ENCODE data around the gene CEMP1. TPM values are rescaled to one million over a fixed set of nuclear protein-coding genes. Genes with fewer than 3 reads are reported as not detected.

CEMP1 gene
- total RNA-seq, 1 donor from 2014 or later = not detected

DNA sequence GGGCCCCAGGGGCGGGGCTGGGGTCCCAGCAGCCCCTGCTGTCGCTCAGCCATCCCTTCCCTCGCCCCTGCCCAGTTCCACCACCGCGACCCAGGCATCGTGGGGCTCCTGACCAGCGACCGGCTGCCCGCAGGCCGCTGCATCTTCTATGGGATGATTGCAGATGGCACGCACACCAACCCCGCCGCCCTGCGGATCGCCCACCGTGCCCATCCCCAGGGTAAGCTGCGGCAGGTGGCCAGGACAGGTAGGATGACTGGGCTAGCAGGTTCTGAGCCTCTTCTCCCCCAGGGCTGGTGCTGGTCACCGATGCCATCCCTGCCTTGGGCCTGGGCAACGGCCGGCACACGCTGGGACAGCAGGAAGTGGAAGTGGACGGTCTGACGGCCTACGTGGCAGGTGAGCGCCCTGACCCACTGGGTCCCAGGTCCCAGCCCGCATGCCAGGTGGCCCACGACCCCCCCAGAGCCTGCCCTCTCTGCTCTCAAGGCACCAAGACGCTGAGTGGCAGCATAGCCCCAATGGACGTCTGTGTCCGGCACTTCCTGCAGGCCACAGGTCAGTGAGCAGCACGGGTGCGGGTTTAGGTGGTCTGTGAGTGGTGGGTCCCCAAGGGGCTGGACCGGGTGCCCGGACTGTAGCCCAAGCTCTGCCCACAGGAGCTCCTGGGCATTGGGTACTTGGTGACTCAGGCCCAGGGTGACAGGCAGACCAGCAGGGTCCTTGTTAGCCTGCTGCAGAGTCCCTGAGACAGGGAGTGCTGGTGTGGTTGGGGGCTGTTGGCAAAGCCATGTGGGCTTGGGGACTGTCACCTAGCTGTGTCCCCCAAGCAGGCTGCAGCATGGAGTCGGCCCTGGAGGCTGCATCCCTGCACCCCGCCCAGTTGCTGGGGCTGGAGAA lies 2.8 kb downstream of the CEMP1 start:
- no peak overlapping the region for H3K4me3 ChIP-seq (ENCODE audit: low read depth, low read length)
- TF ChIP-seq, protein P1, sequence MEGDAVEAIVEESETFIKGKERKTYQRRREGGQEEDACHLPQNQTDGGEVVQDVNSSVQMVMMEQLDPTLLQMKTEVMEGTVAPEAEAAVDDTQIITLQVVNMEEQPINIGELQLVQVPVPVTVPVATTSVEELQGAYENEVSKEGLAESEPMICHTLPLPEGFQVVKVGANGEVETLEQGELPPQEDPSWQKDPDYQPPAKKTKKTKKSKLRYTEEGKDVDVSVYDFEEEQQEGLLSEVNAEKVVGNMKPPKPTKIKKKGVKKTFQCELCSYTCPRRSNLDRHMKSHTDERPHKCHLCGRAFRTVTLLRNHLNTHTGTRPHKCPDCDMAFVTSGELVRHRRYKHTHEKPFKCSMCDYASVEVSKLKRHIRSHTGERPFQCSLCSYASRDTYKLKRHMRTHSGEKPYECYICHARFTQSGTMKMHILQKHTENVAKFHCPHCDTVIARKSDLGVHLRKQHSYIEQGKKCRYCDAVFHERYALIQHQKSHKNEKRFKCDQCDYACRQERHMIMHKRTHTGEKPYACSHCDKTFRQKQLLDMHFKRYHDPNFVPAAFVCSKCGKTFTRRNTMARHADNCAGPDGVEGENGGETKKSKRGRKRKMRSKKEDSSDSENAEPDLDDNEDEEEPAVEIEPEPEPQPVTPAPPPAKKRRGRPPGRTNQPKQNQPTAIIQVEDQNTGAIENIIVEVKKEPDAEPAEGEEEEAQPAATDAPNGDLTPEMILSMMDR (IDR thresholded peaks at IDR 0.05; ENCODE audit: insufficient read depth, low read length, severe bottlenecking) = no peak
- no peaks in the 10 kb centered on the region for H3K27me3 ChIP-seq (ENCODE audit: control insufficient read depth, insufficient read depth, low read length)
- peaks cover 16% of the 10 kb centered on the region for H3K36me3 ChIP-seq (ENCODE audit: control insufficient read depth, insufficient read depth, low read length)
- no peak for FAIRE-seq
- no peak for DNase-seq (ENCODE audit: low read depth)

DNA sequence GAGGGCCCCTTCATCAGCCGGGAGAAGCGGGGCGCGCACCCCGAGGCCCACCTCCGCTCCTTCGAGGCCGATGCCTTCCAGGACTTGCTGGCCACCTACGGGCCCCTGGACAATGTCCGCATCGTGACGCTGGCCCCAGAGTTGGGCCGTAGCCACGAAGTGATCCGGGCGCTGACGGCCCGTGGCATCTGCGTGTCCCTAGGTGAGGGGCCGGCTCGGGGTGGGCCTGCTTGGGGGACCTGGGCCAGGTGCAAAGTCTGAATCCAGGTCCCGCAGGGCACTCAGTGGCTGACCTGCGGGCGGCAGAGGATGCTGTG lies 3.5 kb downstream of the CEMP1 start:
- TF ChIP-seq, protein P1 (IDR thresholded peaks at IDR 0.05; ENCODE audit: insufficient read depth, low read length, severe bottlenecking) = no peak
- H3K27me3 ChIP-seq (ENCODE audit: control insufficient read depth, insufficient read depth, low read length) = no peaks in the 10 kb centered on the region
- H3K4me3 ChIP-seq (ENCODE audit: low read depth, low read length) = no peak overlapping the region
- peaks cover 19% of the 10 kb centered on the region for H3K36me3 ChIP-seq (ENCODE audit: control insufficient read depth, insufficient read depth, low read length)
- DNase-seq (ENCODE audit: low read depth) (no peak), FAIRE-seq (no peak)

DNA sequence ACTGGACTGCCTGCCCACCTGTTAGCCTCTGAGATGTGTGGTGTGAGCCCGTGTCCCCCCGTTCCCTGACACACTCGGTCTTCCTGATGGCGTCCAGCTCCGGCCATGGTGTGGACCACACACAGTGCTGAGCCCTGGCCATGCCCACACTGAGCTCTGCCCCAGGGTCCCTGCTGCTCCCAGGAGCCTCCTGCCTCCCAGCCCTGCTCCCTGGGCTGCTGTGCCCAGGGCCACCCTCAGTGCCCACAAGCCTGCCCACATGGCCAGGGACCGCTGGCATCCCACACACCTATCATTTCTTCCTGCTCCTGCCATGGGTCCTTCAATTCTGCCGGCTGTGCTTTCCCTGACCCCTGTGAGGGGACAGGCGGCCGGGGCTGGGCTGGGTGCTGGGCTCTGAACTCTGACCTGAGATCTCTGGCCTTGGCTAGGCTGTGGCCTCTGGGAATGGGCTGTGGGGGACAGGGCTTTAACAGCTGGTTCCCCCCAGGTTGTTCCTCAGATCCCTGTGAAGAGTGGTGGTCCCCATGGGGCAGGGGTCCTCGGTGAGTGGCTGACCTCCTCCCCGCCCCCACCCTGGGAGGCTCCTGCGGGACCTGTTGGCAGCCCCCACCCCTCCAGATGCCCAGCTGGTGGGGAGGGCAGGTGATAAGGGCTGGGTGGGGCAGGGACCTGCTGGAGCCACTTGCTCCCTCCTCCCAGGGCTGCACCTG lies 4.0 kb downstream of the CEMP1 start:
- TF ChIP-seq, protein P1 (IDR thresholded peaks at IDR 0.05; ENCODE audit: insufficient read depth, low read length, severe bottlenecking) = no peak
- H3K36me3 ChIP-seq (ENCODE audit: control insufficient read depth, insufficient read depth, low read length) = peaks cover 19% of the 10 kb centered on the region
- DNase-seq (ENCODE audit: low read depth) = no peak
- FAIRE-seq = no peak
- H3K27me3 ChIP-seq (ENCODE audit: control insufficient read depth, insufficient read depth, low read length) = no peaks in the 10 kb centered on the region
- H3K4me3 ChIP-seq (ENCODE audit: low read depth, low read length) = no peak overlapping the region

DNA sequence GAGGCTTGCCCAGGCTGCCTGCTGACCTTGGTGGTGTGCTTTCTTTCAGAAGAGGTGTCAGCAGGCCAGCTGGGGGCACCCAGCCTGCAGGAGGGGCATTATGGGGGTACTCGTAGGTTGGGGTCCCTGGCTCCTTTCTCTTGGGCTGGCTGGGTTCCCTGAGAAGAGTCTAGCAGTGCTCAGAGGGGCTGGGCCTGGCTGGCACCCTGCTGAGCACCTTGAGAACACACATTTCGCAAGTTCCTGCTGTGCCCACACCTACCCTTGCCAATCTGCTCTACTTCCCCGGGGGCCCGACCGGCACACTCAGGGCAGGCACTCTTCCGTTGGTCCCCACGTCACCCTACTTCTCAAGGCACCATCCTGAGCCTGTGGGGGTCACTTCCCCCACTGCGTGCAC lies 5.1 kb downstream of the CEMP1 start:
- no peak for FAIRE-seq
- DNase-seq (ENCODE audit: low read depth) = no peak
- Histone ChIP-seq H3K27me3 (ENCODE audit: control insufficient read depth, insufficient read depth, low read length) (no peaks in the 10 kb centered on the region), H3K4me3 (ENCODE audit: low read depth, low read length) (no peak overlapping the region), H3K36me3 (ENCODE audit: control insufficient read depth, insufficient read depth, low read length) (peaks cover 22% of the 10 kb centered on the region)
- TF ChIP-seq, protein P1 (IDR thresholded peaks at IDR 0.05; ENCODE audit: insufficient read depth, low read length, severe bottlenecking) = no peak

DNA sequence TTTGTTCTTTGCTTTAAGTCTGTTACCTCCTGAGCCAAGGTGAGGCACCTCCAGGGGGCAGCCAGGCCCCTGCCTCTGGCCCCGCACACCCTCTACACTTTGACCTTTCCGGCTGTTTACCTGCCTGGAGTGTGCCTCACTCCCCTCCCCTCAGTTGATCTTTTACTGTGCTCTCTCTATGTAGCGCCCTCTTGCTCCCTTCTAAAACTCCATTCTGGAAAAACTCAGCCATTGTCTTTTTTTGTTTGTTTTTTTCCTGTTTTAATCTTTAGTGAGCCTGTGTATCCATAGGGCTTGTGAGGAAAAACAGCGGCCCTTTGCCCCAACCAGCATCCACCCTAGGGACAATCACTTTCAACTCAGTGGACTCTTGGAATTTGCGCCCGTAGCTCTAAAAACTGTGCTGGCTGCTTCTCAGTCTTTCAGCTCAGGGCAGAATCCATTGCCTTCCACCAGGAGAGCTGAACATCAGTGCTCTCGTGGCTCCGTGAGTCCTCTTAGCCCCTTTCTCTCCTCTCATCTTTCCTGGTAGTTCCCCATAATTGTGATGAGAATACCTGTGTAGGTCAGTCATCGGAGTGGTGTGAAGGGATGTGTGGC lies 6.8 kb downstream of the CEMP1 start:
- no peaks in the 10 kb centered on the region for H3K27me3 ChIP-seq (ENCODE audit: control insufficient read depth, insufficient read depth, low read length)
- TF ChIP-seq, protein P1 (IDR thresholded peaks at IDR 0.05; ENCODE audit: insufficient read depth, low read length, severe bottlenecking) = no peak
- DNase-seq (ENCODE audit: low read depth) = no peak
- H3K4me3 ChIP-seq (ENCODE audit: low read depth, low read length) = no peak overlapping the region
- no peak for FAIRE-seq
- peaks cover 24% of the 10 kb centered on the region for H3K36me3 ChIP-seq (ENCODE audit: control insufficient read depth, insufficient read depth, low read length)

All from bronchial epithelial cell (primary cell).